Measurements from ENCODE around the gene PLP2.

The PLP2 gene

DNA sequence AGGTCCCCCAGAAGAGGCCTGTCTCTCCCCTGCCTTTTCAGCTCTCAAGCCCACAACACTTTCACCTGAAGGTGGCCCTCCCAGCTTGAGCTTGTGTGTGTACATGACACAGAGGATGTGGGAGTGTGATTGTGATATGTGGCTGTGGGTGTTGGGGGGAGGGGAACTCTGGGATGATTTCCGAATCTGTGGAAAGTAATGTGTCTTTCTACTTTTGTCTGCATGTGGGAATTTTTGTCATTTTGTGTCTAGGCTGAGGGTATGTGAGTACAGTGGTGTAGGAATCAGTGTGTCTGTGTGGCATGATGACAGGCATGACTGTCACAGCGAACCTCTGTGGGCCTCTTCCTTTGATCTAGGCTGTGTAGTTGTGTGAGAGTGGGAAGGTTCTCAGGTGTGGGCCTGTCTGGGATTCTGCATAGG lies 21.9 kb downstream of the PLP2 start:
- no peaks in the 10 kb centered on the region for H3K36me3 ChIP-seq (replicated peaks)
- H3K27ac ChIP-seq: no peak overlapping the region
- no peak for DNase-seq
- H3K27me3 ChIP-seq (replicated peaks): no peaks in the 10 kb centered on the region
- H3K4me3 ChIP-seq (ENCODE audit: low read depth, low read length): no peak overlapping the region
- in situ Hi-C loops (cut with HindIII; ENCODE audit: low pct_ligation_motif_present, low sequenced_read_pairs): no loop called here
- TF ChIP-seq, protein P1, sequence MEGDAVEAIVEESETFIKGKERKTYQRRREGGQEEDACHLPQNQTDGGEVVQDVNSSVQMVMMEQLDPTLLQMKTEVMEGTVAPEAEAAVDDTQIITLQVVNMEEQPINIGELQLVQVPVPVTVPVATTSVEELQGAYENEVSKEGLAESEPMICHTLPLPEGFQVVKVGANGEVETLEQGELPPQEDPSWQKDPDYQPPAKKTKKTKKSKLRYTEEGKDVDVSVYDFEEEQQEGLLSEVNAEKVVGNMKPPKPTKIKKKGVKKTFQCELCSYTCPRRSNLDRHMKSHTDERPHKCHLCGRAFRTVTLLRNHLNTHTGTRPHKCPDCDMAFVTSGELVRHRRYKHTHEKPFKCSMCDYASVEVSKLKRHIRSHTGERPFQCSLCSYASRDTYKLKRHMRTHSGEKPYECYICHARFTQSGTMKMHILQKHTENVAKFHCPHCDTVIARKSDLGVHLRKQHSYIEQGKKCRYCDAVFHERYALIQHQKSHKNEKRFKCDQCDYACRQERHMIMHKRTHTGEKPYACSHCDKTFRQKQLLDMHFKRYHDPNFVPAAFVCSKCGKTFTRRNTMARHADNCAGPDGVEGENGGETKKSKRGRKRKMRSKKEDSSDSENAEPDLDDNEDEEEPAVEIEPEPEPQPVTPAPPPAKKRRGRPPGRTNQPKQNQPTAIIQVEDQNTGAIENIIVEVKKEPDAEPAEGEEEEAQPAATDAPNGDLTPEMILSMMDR (IDR thresholded peaks at IDR 0.05; ENCODE audit: low read depth, low read length, missing control alignments): no peak

DNA sequence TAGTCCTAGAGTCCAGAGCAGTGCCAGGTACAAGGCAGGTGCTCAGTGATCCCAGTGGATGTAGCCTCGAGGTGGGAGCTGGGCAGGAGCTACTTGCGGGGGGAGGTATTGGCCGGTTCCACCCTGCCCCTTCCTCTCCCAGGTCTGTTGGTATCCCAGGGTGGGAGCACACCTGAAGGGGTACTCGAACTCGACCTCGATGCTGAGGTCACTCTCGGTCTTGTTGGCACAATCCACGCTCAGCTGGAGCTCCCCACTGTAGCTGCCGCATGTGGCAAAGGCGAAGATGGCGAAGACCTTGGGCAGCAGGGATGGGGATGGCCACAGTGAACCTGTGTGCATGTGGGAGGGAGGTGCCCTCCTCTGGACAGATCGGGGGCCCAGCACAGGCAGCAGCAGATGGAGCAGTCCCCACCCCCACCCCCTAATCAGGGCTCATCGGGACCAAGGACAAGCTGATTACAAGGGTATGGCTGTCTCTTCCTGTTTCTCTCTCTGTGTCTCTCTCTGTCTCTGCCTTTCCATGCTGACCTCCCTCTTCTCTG lies 25.9 kb downstream of the PLP2 start:
- Histone ChIP-seq H3K27me3 (replicated peaks) (no peaks in the 10 kb centered on the region), H3K36me3 (replicated peaks) (no peaks in the 10 kb centered on the region), H3K27ac (no peak overlapping the region), H3K4me3 (ENCODE audit: low read depth, low read length) (no peak overlapping the region)
- in situ Hi-C loops (cut with HindIII; ENCODE audit: low pct_ligation_motif_present, low sequenced_read_pairs): no loop called here
- TF ChIP-seq, protein P1 (IDR thresholded peaks at IDR 0.05; ENCODE audit: low read depth, low read length, missing control alignments): no peak
- DNase-seq: no peak

DNA sequence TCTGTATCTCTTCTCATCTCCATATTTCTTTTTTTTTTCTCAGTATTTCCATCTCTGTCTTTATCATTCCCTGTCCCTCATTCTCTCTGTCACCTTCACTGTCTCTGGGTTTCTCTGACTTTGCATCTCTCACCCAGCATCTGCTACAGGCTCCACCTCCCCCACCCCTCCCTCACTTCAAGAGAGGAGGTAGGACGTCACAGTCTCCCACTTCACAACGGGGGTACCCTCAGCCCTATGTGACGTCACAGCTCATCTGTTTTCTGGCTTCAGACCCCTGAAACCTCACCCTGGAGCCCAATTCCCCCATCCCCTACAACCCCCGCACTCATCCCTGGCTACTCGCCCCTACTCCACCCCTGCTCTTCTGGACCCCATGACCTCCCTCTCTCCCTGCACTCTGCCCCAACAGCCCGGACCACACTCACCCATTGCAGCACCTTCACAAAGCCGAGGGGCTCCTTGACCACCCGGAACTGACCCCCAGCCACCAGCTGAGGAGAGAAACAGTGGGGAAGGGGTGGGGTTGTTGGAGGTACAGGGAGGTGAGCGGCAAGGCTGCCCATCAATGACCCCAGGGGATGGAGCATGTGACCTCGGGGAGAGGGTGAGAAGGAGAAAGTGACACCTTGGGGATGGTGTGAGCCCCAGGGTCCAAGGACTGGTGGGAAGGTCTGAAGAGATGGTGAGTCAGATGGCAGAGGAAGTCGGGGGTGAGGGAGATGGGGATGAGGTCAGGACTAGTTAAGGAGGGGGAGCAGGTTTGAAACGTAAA lies 27.0 kb downstream of the PLP2 start:
- Histone ChIP-seq H3K27me3 (replicated peaks) (no peaks in the 10 kb centered on the region), H3K4me3 (ENCODE audit: low read depth, low read length) (no peak overlapping the region)
- no peak for DNase-seq

DNA sequence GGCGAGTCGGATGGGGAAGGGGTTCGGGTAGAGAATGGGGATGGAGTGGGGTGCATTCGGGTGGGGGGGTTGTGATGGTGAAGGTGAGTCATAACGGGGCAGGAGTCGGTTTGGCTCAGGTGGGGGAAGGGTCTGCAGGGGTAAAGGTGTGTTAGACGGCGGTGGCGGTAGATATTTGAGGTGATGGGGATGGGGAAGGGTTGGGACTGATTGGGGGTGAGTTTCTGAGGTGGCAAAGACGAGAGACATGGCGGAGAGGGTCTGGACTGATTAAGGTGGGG lies 27.6 kb downstream of the PLP2 start:
- Histone ChIP-seq H3K36me3 (replicated peaks) (no peaks in the 10 kb centered on the region), H3K27ac (no peak overlapping the region), H3K27me3 (replicated peaks) (no peaks in the 10 kb centered on the region), H3K4me3 (ENCODE audit: low read depth, low read length) (no peak overlapping the region)
- in situ Hi-C loops (cut with HindIII; ENCODE audit: low pct_ligation_motif_present, low sequenced_read_pairs): no loop called here
- TF ChIP-seq, protein P1 (IDR thresholded peaks at IDR 0.05; ENCODE audit: low read depth, low read length, missing control alignments): no peak
- DNase-seq: no peak

More for the DNA sequence above, 27.0 kb downstream of the PLP2 start:
- TF ChIP-seq, protein P1 (IDR thresholded peaks at IDR 0.05; ENCODE audit: low read depth, low read length, missing control alignments): no peak
- Histone ChIP-seq H3K27ac (no peak overlapping the region), H3K36me3 (replicated peaks) (no peaks in the 10 kb centered on the region)
- in situ Hi-C loops (cut with HindIII; ENCODE audit: low pct_ligation_motif_present, low sequenced_read_pairs): no loop called here

DNA sequence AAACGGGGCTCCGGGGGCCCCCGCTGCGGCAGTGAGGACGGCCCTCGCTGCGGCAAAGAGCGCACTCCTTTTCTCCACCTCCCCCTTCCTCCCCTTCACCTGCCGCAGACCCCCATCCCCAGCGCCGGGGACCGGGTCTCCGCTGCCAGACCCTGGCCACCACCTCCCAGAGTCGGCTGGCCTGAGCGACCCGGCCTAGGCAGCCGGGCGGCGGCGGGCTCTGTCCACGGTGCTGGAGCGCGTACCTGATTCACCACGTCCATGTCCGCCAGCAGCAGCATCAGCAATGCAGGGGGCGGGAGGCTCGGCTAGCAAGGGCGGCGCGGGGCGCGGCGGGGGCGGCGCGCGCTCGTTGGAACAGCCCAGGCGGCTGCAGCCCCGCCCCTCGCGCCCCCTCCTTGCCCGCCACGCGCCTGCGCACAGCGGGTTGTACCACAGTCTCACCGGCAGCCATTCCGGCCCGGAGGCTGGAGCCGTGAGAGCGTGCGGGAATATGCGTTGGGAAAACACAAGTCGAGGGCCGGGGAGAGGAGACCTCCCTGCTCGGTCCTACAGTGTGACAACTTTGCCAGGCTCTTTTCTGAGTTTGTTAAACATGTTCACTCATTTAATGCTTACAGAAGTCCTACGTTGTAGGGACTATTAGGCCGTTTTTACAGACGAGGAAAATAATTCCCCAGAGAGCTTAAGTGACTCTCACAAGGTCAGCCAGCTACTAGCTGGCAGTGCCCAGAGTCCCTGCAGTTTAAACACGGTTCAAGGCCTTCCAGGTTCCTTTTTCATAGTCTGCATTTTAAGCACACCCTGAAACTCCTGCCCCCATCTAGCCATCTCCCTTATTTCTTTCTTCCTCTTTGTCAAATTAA lies 28.4 kb downstream of the PLP2 start, which contains the start of gene SYP:
Gene SYP, minus strand, starts transcription at position 288 of the 866 bp plus-strand sequence. Its CDS starts 7 bp downstream, at position 281.
- peak within 1 kb of the TSS; percentile 20 for H3K4me3 ChIP-seq (ENCODE audit: low read depth, low read length)
- no peaks in the 10 kb centered on the region for H3K27me3 ChIP-seq (replicated peaks)
- in situ Hi-C loops (cut with HindIII; ENCODE audit: low pct_ligation_motif_present, low sequenced_read_pairs): no loop called here
- TF ChIP-seq, protein P1 (IDR thresholded peaks at IDR 0.05; ENCODE audit: low read depth, low read length, missing control alignments): no peak
- no peak within 1 kb of the TSS for H3K27ac ChIP-seq
- H3K36me3 ChIP-seq (replicated peaks): no peaks in the 10 kb centered on the region
- DNase-seq: peak; percentile 80
